Right lobe of liver (tissue), 6 donors: ENCODE results near the gene ELMO1. TPM values are rescaled to one million over a fixed set of nuclear protein-coding genes. Genes with fewer than 3 reads are reported as not detected.

ENCODE experiments used
- ATAC-seq, 4 donors: fragments of 200-7000 bp; cut with Tn5 transposase; one replicate each; pipeline ENCODE4 v1.9.1; 2020; ENCODE audit warnings: mild to moderate bottlenecking in 4 of 4, moderate library complexity in 4 of 4
- DNase-seq, 3 donors: peaks; one replicate each; pipeline ENCODE4 v3.0.0-alpha.2; 2020
- H3K27ac ChIP-seq, 3 donors: fragments of 200-600 bp; one replicate each; pipeline ENCODE4 v1.8.0; 2022
- H3K27me3 ChIP-seq, 2 donors: fragments of 200-600 bp; one replicate each; pipeline ENCODE4 v1.8.0; 2022
- H3K36me3 ChIP-seq, 4 donors: fragments of 200-600 bp; sonication (generic) in 1 of 4; one replicate each; pipeline versions ENCODE4 v1.5.1 to v1.8.0; 2017 to 2022; ENCODE audit warnings: control low read depth in 1 of 4
- H3K4me1 ChIP-seq, 4 donors: fragments of 200-600 bp; sonication (generic) in 1 of 4; one replicate each; pipeline versions ENCODE4 v1.5.1 to v1.8.0; 2017 to 2022; ENCODE audit warnings: control low read depth in 1 of 4
- H3K4me3 ChIP-seq, 3 donors: fragments of 200-600 bp; one replicate each; pipeline ENCODE4 v1.8.0; 2022
- H3K9me3 ChIP-seq, 4 donors: fragments of 200-600 bp; sonication (generic) in 1 of 4; one replicate each; pipeline versions ENCODE4 v1.5.1 to v1.8.0; 2017 to 2022; ENCODE audit warnings: control low read depth in 1 of 4
- CTCF ChIP-seq, 4 donors: fragments of 200-600 bp in 3 of 4; fragments of 450-650 bp in 1 of 4; IDR thresholded peaks; one replicate each; pipeline versions ENCODE4 v1.5.1 to v1.8.0; 2016 to 2022; ENCODE audit warnings: antibody characterized with exemption in 4 of 4, mild to moderate bottlenecking in 2 of 4
- POLR2A ChIP-seq: fragments of 450-650 bp; IDR thresholded peaks from one replicate; pipeline ENCODE4 v1.6.1; 2017; ENCODE audit warnings: antibody characterized with exemption, mild to moderate bottlenecking
- WGBS: methylation state at CpG from one replicate; pipeline ENCODE4 v1.1.6; 2018; ENCODE audit warnings: low coverage, low lambda C conversion rate; ENCODE audit not compliant: insufficient coverage; ENCODE audit errors: missing lambda C conversion rate; 5-methylcytosine and 5-hydroxymethylcytosine counted together
- intact Hi-C, 2 donors: fragments of 100-400 bp; cut with DNase I; formaldehyde crosslinking; loops; one replicate each; pipeline versions ENCODE4 v1.11.2 to v1.14.1; 2022
- total RNA-seq, 6 experiments: library from RNA; depleted of rRNA in 2 of 6; stranded (reverse); fragments of >200 nt in 2 of 6; fragmentation: NEBNext Ultra II Directional in 3 of 6; extraction: Animal tissue kit (Norgen Biotek cat#: 25700) in 3 of 6; gene quantifications; one replicate each; pipeline versions ENCODE4 v1.1.0 to v1.2.4, GENCODE V29; 2016 to 2023
- donor health status: DM: no; HTN: yes; CAD: no.
- donor health status: DM: no; HTN: no; CAD: no.
- donor health status: DM: no; HTN: no; CAD: no.
- donor health status: DM: no; HTN: yes; CAD: no.
- donor health status: DM: no; HTN: yes; CAD: no.

ELMO1 gene
- total RNA-seq, 6 experiments from 2014 or later, result 18.4 to 55.4 (median 25.1) TPM

GRCh38 chr7:36847946-36848345 lies 600.7 kb downstream of the ELMO1 start:
- ATAC-seq, result no peak
- DNase-seq, result no peak
- Histone ChIP-seq H3K27ac (no peak overlapping the region), H3K4me1 (no peaks in the 10 kb centered on the region), H3K4me3 (no peak overlapping the region), H3K9me3 (peaks cover 0 to 11% (median 0%) of the 10 kb centered on the region in 4 donors), H3K27me3 (no peaks in the 10 kb centered on the region), H3K36me3 (no peaks in the 10 kb centered on the region)
- intact Hi-C loops, result no loop called here
- no peak for TF ChIP-seq POLR2A
- TF ChIP-seq CTCF (IDR thresholded peaks at IDR 0.05), result no peak
- WGBS, result 96% methylated on average over 4 of the region's 4 CpGs

- DNase-seq (no peak), ATAC-seq (no peak)
- intact Hi-C loops, result no loop called here
- Histone ChIP-seq H3K9me3 (peaks cover 0 to 11% (median 0%) of the 10 kb centered on the region in 4 donors), H3K36me3 (no peaks in the 10 kb centered on the region), H3K4me3 (no peak overlapping the region), H3K27ac (no peak overlapping the region), H3K4me1 (no peaks in the 10 kb centered on the region), H3K27me3 (no peaks in the 10 kb centered on the region)
- TF ChIP-seq CTCF (IDR thresholded peaks at IDR 0.05) (no peak), POLR2A (no peak)
- 90% methylated on average over 2 of the region's 2 CpGs for WGBS
Observed at GRCh38 chr7:36844374-36844773, 604.3 kb downstream of the ELMO1 start.

- no peak for DNase-seq
Observed at GRCh38 chr7:36840904-36841303, 607.8 kb downstream of the ELMO1 start.

GRCh38 chr7:36838616-36839225 lies 609.9 kb downstream of the ELMO1 start:
- ATAC-seq (no peak), DNase-seq (no peak)
- no peaks in the 10 kb centered on the region for H3K4me1 ChIP-seq
- no peak overlapping the region for H3K27ac ChIP-seq
- H3K9me3 ChIP-seq, result no peaks in the 10 kb centered on the region
- no peak overlapping the region for H3K4me3 ChIP-seq
- 85% methylated on average over 6 of the region's 9 CpGs for WGBS
- no peaks in the 10 kb centered on the region for H3K36me3 ChIP-seq
- TF ChIP-seq CTCF (IDR thresholded peaks at IDR 0.05) (no peak), POLR2A (no peak)
- no peaks in the 10 kb centered on the region for H3K27me3 ChIP-seq
- intact Hi-C loops, result no loop called here

More at GRCh38 chr7:36840904-36841303, 607.8 kb downstream of the ELMO1 start:
- H3K36me3 ChIP-seq, result no peaks in the 10 kb centered on the region
- H3K9me3 ChIP-seq, result no peaks in the 10 kb centered on the region
- no peaks in the 10 kb centered on the region for H3K27me3 ChIP-seq
- TF ChIP-seq CTCF (IDR thresholded peaks at IDR 0.05) (no peak), POLR2A (no peak)
- ATAC-seq, result no peak
- 86% methylated on average over 7 of the region's 7 CpGs for whole genome bisulfite sequencing
- H3K27ac ChIP-seq, result no peak overlapping the region
- intact Hi-C loops, result no loop called here
- H3K4me3 ChIP-seq, result no peak overlapping the region
- H3K4me1 ChIP-seq, result no peaks in the 10 kb centered on the region

- 91% methylated on average over 2 of the region's 2 CpGs for WGBS
- TF ChIP-seq CTCF (IDR thresholded peaks at IDR 0.05) (no peak), POLR2A (no peak)
- Histone ChIP-seq H3K27ac (no peak overlapping the region), H3K9me3 (no peaks in the 10 kb centered on the region), H3K4me1 (no peaks in the 10 kb centered on the region), H3K27me3 (no peaks in the 10 kb centered on the region), H3K36me3 (no peaks in the 10 kb centered on the region), H3K4me3 (no peak overlapping the region)
- DNase-seq (no peak), ATAC-seq (no peak)
- intact Hi-C loops, result no loop called here
Observed at GRCh38 chr7:36831049-36831448, 617.6 kb downstream of the ELMO1 start.
